Measurements from ENCODE around the gene COX7A2. TPM values are rescaled to one million over a fixed set of nuclear protein-coding genes. Genes with fewer than 3 reads are reported as not detected.

The COX7A2 gene
- total and polyA plus RNA-seq, 2 of the 13 experiments (the other 11 are each of a cell fraction or from before 2014, with no cell fraction given): 407 to 556 TPM

DNA sequence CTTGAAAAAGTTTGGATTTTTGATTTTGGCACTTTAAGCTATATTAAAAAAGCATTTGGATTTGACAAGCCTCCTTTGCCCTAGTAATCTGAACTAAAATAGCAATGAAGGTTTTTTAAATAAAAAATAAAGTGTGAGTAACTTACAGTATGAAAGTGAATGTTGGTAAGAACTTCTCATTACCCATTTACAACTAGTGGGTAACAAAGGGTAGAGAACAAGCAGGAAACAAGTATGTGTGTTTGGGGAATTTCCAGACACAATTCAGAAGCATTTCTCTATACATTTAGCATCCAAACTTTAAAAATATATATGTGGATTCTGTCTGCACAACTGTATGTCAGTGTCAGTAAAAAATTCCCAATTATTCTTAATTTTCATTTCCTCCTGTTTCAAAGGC is 38.1 kb upstream of the COX7A2 start:
- Histone ChIP-seq H3K27ac (ENCODE audit: extremely low read length, insufficient read depth, low read length) (no peak overlapping the region), H3K4me3 (replicated peaks in 1 of 3; ENCODE audit: insufficient read depth in 1 of 3, low read depth in 2 of 3, low read length in 3 of 3) (peak overlapping the region in 2 of 3 experiments; percentile 85 to 91; a peak in 3 of 6 replicates), H3K4me1 (ENCODE audit: insufficient read depth, low read length) (peaks cover 39% of the 10 kb centered on the region), H3K4me2 (ENCODE audit: low read depth, low read length) (peak overlapping the region; percentile 75), H3K9me3 (ENCODE audit: low read length) (no peaks in the 10 kb centered on the region), H3K27me3 (ENCODE audit: control insufficient read depth in 1 of 2, insufficient read depth in 2 of 2, low read length in 2 of 2) (no peaks in the 10 kb centered on the region; a peak in 1 of 5 replicates), H3K79me2 (ENCODE audit: insufficient read depth, low read length) (peaks cover 82% of the 10 kb centered on the region), H4K20me1 (ENCODE audit: insufficient read depth, low read length) (peaks cover 15% of the 10 kb centered on the region), H2AFZ (ENCODE audit: low read length) (no peak overlapping the region), H3K9ac (ENCODE audit: insufficient read depth, low read depth, low read length) (peak overlapping the region; percentile 13; the same call in 1 of the 2 replicates), H3K36me3 (replicated peaks in 1 of 2; ENCODE audit: control insufficient read depth in 1 of 2, insufficient read depth in 2 of 2, low read length in 2 of 2) (peaks cover 0 to 3% of the 10 kb centered on the region in 2 experiments; a peak in 1 of 5 replicates)
- intact Hi-C loops (cut with micrococcal nuclease; ENCODE audit: unreplicated experiment): no loop called here
- DNase-seq (ENCODE audit: low spot score) (no peak), FAIRE-seq (no peak), ATAC-seq (no peak)
- POLR2A ChIA-PET: interaction anchor here (1.2 kb wide), 1 partner anchor 38 kb away, joined by 3 read pairs; the partner anchor contains the start of gene COX7A2
- in situ Hi-C loops (cut with HindIII; ENCODE audit: extremely low pct_ligation_motif_present, low pct_unique_long_range_greater_than_20kb): loop anchor here (10.0 kb wide), 1 partner anchor 243 kb away; no protein-coding TSS in a partner anchor
- CTCF ChIA-PET (ENCODE audit: low intra/inter-chr PET ratio, low total read pairs): no interaction called here
- BruUV-seq (replicated peaks): no TSS peak
- TF ChIP-seq, protein P1, sequence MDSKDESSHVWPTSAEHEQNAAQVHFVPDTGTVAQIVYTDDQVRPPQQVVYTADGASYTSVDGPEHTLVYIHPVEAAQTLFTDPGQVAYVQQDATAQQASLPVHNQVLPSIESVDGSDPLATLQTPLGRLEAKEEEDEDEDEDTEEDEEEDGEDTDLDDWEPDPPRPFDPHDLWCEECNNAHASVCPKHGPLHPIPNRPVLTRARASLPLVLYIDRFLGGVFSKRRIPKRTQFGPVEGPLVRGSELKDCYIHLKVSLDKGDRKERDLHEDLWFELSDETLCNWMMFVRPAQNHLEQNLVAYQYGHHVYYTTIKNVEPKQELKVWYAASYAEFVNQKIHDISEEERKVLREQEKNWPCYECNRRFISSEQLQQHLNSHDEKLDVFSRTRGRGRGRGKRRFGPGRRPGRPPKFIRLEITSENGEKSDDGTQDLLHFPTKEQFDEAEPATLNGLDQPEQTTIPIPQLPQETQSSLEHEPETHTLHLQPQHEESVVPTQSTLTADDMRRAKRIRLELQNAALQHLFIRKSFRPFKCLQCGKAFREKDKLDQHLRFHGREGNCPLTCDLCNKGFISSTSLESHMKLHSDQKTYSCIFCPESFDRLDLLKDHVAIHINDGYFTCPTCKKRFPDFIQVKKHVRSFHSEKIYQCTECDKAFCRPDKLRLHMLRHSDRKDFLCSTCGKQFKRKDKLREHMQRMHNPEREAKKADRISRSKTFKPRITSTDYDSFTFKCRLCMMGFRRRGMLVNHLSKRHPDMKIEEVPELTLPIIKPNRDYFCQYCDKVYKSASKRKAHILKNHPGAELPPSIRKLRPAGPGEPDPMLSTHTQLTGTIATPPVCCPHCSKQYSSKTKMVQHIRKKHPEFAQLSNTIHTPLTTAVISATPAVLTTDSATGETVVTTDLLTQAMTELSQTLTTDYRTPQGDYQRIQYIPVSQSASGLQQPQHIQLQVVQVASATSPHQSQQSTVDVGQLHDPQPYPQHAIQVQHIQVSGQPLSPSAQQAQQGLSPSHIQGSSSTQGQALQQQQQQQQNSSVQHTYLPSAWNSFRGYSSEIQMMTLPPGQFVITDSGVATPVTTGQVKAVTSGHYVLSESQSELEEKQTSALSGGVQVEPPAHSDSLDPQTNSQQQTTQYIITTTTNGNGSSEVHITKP (CRISPR knock-in tag; IDR thresholded peaks at IDR 0.05; ENCODE audit: low read depth): no peak
- TF ChIP-seq MAF1 (CRISPR knock-in tag; IDR thresholded peaks at IDR 0.05; ENCODE audit: borderline replicate concordance): no peak
- TF ChIP-seq ZUFSP (CRISPR knock-in tag; IDR thresholded peaks at IDR 0.05; ENCODE audit: borderline replicate concordance): no peak
- TF ChIP-seq CERS6 (CRISPR knock-in tag; IDR thresholded peaks at IDR 0.05): no peak
- no peak for TF ChIP-seq ZNF260 (CRISPR knock-in tag; IDR thresholded peaks at IDR 0.05; ENCODE audit: borderline replicate concordance, low read depth)
- no peak for TF ChIP-seq SYNCRIP (IDR thresholded peaks at IDR 0.05; ENCODE audit: insufficient read depth, low read depth, low read length)
- no peak for TF ChIP-seq TBL1XR1 (IDR thresholded peaks at IDR 0.05; ENCODE audit: borderline replicate concordance, low read length, partially characterized antibody)
- no peak for TF ChIP-seq ATF5 (CRISPR knock-in tag; IDR thresholded peaks at IDR 0.05; ENCODE audit: low read depth)
- no peak for TF ChIP-seq ZNF749 (CRISPR knock-in tag; IDR thresholded peaks at IDR 0.05; ENCODE audit: borderline replicate concordance)
- no peak for TF ChIP-seq SNRNP70 (IDR thresholded peaks at IDR 0.05; ENCODE audit: low read depth, low read length)
- TF ChIP-seq HOXA7 (CRISPR knock-in tag; IDR thresholded peaks at IDR 0.05): no peak
- no peak for TF ChIP-seq ZNF138 (CRISPR knock-in tag; IDR thresholded peaks at IDR 0.05; ENCODE audit: low read depth)
- TF ChIP-seq ZSCAN21 (CRISPR knock-in tag; IDR thresholded peaks at IDR 0.05; ENCODE audit: borderline replicate concordance): no peak
- no peak for TF ChIP-seq ZNF570 (CRISPR knock-in tag; IDR thresholded peaks at IDR 0.05; ENCODE audit: borderline replicate concordance)
- TF ChIP-seq MXD3 (CRISPR knock-in tag; IDR thresholded peaks at IDR 0.05): no peak
- TF ChIP-seq ZNF17 (CRISPR knock-in tag; IDR thresholded peaks at IDR 0.05): no peak
- TF ChIP-seq HIVEP1 (CRISPR knock-in tag; IDR thresholded peaks at IDR 0.05): no peak

Measured in HepG2 (cell line).